Measurements from ENCODE around the gene NDST1.

NDST1 gene

GRCh38 chr5:150554857-150555256 lies 46.9 kb downstream of the NDST1 start:
- no peak for TF ChIP-seq CTCF (IDR thresholded peaks at IDR 0.05; ENCODE audit: extremely low read depth, missing control alignments)
- no peak for DNase-seq (ENCODE audit: low spot score)

GRCh38 chr5:150556106-150556505 lies 48.2 kb downstream of the NDST1 start:
- no peak for DNase-seq (ENCODE audit: low spot score)
- TF ChIP-seq CTCF (IDR thresholded peaks at IDR 0.05; ENCODE audit: extremely low read depth, missing control alignments): no peak

GRCh38 chr5:150556859-150557508 lies 49.1 kb downstream of the NDST1 start:
- no peak for DNase-seq (ENCODE audit: low spot score)
- no peak for TF ChIP-seq CTCF (IDR thresholded peaks at IDR 0.05; ENCODE audit: extremely low read depth, missing control alignments)

- TF ChIP-seq CTCF (IDR thresholded peaks at IDR 0.05; ENCODE audit: extremely low read depth, missing control alignments): no peak
- no peak for DNase-seq (ENCODE audit: low spot score)
Measured at GRCh38 chr5:150557509-150557872, 49.6 kb downstream of the NDST1 start.

GRCh38 chr5:150558088-150558621 lies 50.2 kb downstream of the NDST1 start:
- no peak for TF ChIP-seq CTCF (IDR thresholded peaks at IDR 0.05; ENCODE audit: extremely low read depth, missing control alignments)
- no peak for DNase-seq (ENCODE audit: low spot score)

GRCh38 chr5:150559088-150559487 lies 51.2 kb downstream of the NDST1 start:
- TF ChIP-seq CTCF (IDR thresholded peaks at IDR 0.05; ENCODE audit: extremely low read depth, missing control alignments): no peak
- no peak for DNase-seq (ENCODE audit: low spot score)

GRCh38 chr5:150559701-150560100 lies 51.8 kb downstream of the NDST1 start:
- DNase-seq (ENCODE audit: low spot score): no peak
- TF ChIP-seq CTCF (IDR thresholded peaks at IDR 0.05; ENCODE audit: extremely low read depth, missing control alignments): no peak
